SK-N-DZ (cell line): ENCODE measurements around the gene TPCN1.
A peak's percentile ranks its signal among the peaks of the same experiment; 100 is the strongest.
"Not testable (repeated sequence)": the region's sequence is repeated elsewhere in the genome, so short reads cannot be mapped to it uniquely, and the experiment has no call there.

Source experiments
- DNase-seq: peaks from one replicate; pipeline ENCODE4 v3.0.0-alpha.2; 2015; ENCODE audit warnings: low spot score

The TPCN1 gene

GRCh38 chr12:113196582-113196981 lies 24.7 kb upstream of the TPCN1 start:
- DNase-seq: no peak

- peak; percentile 65 for DNase-seq
Observed at GRCh38 chr12:113196990-113197389, 24.3 kb upstream of the TPCN1 start.

GRCh38 chr12:113197518-113198077 lies 23.7 kb upstream of the TPCN1 start:
- no peak for DNase-seq

GRCh38 chr12:113198296-113198695 lies 23.0 kb upstream of the TPCN1 start:
- DNase-seq: no peak

GRCh38 chr12:113200021-113200797 lies 21.1 kb upstream of the TPCN1 start:
- DNase-seq: no peak

GRCh38 chr12:113201187-113202177 lies 19.8 kb upstream of the TPCN1 start:
- DNase-seq: no peak

- no peak for DNase-seq
Observed at GRCh38 chr12:113202300-113203075, 18.8 kb upstream of the TPCN1 start.

- DNase-seq: no peak
Observed at GRCh38 chr12:113203852-113204760, 17.2 kb upstream of the TPCN1 start.

GRCh38 chr12:113204804-113205203 lies 16.5 kb upstream of the TPCN1 start:
- no peak for DNase-seq

GRCh38 chr12:113206802-113207201 lies 14.5 kb upstream of the TPCN1 start:
- DNase-seq: not testable (repeated sequence)

GRCh38 chr12:113207613-113208040 lies 13.6 kb upstream of the TPCN1 start:
- DNase-seq: no peak

GRCh38 chr12:113208041-113208934 lies 13.0 kb upstream of the TPCN1 start:
- no peak for DNase-seq

- DNase-seq: no peak
Observed at GRCh38 chr12:113211160-113211559, 10.1 kb upstream of the TPCN1 start.

- no peak for DNase-seq
Observed at GRCh38 chr12:113214895-113215400, 6.3 kb upstream of the TPCN1 start.

GRCh38 chr12:113216027-113216426 lies 5.2 kb upstream of the TPCN1 start:
- no peak for DNase-seq

GRCh38 chr12:113220593-113221180 lies 577 bp upstream of the TPCN1 start:
- DNase-seq: no peak

GRCh38 chr12:113221997-113222729 lies 899 bp downstream of the TPCN1 start:
- no peak for DNase-seq
